Measurements from ENCODE around the gene USP43.

The USP43 gene

DNA sequence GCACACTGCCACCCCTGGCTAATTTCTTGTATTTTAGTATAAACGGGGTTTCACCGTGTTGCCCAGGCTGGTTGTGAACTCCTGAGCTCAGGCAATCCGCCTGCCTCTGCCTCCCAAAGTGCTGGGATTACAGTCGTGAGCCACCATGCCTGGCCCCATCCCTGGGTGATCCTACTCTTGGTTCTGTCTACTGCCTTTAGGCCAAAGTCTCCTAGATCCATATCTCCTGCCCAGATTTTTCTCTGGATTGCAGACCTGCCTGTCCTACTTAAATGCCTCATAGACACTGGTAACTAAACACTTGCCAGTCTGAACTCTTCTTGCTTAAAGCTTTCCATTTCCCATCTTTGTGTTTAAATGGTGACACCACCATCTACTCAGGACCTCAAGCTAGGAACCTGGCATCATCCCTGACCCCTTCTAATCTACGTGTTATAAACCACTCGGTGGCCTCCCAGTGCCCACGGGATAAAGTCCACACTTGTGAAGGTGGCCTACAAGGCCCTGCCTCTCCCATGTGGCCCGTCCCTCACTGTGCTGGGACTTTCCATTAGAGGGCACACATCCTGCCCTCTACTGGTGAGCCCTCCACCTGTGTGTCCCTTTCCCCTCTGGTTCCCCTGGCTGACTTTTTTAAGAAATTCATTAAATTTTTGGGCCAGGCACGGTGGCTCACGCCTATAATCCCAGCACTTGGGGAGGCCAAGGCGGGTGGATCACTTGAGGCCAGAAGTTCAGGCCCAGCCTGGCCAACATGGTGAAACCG lies 51.1 kb downstream of the USP43 start:
- Histone ChIP-seq H3K27ac (no peak overlapping the region), H3K27me3 (ENCODE audit: insufficient read depth, low read depth) (no peaks in the 10 kb centered on the region), H3K4me2 (no peak overlapping the region), H3K4me3 (IDR thresholded peaks at IDR 0.05; ENCODE audit: insufficient read depth, low read depth, low read length) (no peak overlapping the region), H3K36me3 (ENCODE audit: insufficient read depth) (no peaks in the 10 kb centered on the region), H3K4me1 (ENCODE audit: low read depth, poor library complexity, severe bottlenecking) (no peaks in the 10 kb centered on the region), H2AFZ (ENCODE audit: low read depth) (no peak overlapping the region), H3K79me2 (ENCODE audit: insufficient read depth, low read depth) (no peaks in the 10 kb centered on the region), H4K20me1 (ENCODE audit: insufficient read depth) (no peaks in the 10 kb centered on the region), H3K9ac (no peak overlapping the region)
- TF ChIP-seq, protein P1, sequence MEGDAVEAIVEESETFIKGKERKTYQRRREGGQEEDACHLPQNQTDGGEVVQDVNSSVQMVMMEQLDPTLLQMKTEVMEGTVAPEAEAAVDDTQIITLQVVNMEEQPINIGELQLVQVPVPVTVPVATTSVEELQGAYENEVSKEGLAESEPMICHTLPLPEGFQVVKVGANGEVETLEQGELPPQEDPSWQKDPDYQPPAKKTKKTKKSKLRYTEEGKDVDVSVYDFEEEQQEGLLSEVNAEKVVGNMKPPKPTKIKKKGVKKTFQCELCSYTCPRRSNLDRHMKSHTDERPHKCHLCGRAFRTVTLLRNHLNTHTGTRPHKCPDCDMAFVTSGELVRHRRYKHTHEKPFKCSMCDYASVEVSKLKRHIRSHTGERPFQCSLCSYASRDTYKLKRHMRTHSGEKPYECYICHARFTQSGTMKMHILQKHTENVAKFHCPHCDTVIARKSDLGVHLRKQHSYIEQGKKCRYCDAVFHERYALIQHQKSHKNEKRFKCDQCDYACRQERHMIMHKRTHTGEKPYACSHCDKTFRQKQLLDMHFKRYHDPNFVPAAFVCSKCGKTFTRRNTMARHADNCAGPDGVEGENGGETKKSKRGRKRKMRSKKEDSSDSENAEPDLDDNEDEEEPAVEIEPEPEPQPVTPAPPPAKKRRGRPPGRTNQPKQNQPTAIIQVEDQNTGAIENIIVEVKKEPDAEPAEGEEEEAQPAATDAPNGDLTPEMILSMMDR (conservative IDR thresholded peaks at IDR 0.05; ENCODE audit: low read depth, low read length): no peak

DNA sequence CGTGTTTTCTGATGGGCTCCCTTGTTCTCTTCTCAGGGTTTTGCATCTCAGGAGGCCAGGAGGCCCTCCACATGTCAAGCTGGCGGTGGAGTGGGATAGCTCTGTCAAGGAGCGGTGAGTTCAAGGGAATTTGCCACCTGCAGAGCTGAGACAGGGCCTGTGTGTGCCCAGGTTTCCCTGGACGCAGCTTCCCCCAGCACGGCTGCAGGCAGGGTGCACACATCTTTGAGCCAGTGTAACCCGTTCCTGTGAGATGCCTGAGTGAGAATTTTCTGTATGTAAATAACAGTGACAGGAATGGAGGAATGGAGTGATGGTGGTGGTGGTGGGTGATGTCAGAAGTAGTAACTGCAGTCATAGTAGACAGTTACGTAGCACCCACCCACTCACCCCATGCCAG lies 54.8 kb downstream of the USP43 start:
- Histone ChIP-seq H3K4me3 (IDR thresholded peaks at IDR 0.05; ENCODE audit: insufficient read depth, low read depth, low read length) (no peak overlapping the region), H3K27ac (no peak overlapping the region), H2AFZ (ENCODE audit: low read depth) (no peak overlapping the region), H4K20me1 (ENCODE audit: insufficient read depth) (no peaks in the 10 kb centered on the region), H3K27me3 (ENCODE audit: insufficient read depth, low read depth) (no peaks in the 10 kb centered on the region), H3K9ac (no peak overlapping the region), H3K4me2 (no peak overlapping the region), H3K36me3 (ENCODE audit: insufficient read depth) (no peaks in the 10 kb centered on the region), H3K4me1 (ENCODE audit: low read depth, poor library complexity, severe bottlenecking) (no peaks in the 10 kb centered on the region), H3K79me2 (ENCODE audit: insufficient read depth, low read depth) (no peaks in the 10 kb centered on the region)
- TF ChIP-seq, protein P1 (conservative IDR thresholded peaks at IDR 0.05; ENCODE audit: low read depth, low read length): no peak

DNA sequence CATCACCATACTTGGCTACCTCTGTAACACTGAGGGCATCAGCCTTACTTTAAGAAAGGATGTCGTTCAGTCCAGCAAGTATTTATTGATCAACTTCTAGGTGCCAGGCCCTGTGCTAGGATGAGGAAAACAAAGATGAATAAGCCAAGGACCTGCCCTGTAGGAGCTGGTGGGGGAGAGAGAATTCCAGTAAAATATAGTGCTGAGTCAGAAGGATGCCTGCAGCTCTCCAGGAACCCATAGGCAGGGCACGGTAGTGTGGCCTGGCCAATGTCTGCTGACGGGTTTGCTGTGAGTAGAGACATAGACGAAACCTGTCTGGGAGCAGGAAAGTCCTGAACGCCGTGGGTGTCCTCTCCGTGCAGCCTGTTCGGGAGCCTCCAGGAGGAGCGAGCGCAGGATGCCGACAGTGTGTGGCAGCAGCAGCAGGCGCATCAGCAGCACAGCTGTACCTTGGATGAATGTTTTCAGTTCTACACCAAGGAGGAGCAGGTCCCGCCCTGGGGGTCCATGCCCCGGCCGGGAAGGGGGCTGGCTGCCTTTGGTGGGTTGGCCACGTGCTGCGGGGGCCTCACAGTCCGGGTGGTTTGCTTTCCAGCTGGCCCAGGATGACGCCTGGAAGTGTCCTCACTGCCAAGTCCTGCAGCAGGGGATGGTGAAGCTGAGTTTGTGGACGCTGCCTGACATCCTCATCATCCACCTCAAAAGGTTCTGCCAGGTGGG lies 55.6 kb downstream of the USP43 start:
- Histone ChIP-seq H3K9ac (no peak overlapping the region), H4K20me1 (ENCODE audit: insufficient read depth) (no peaks in the 10 kb centered on the region), H3K27me3 (ENCODE audit: insufficient read depth, low read depth) (no peaks in the 10 kb centered on the region), H3K4me3 (IDR thresholded peaks at IDR 0.05; ENCODE audit: insufficient read depth, low read depth, low read length) (no peak overlapping the region), H3K36me3 (ENCODE audit: insufficient read depth) (no peaks in the 10 kb centered on the region), H3K4me1 (ENCODE audit: low read depth, poor library complexity, severe bottlenecking) (no peaks in the 10 kb centered on the region), H3K27ac (no peak overlapping the region), H3K4me2 (no peak overlapping the region), H2AFZ (ENCODE audit: low read depth) (no peak overlapping the region), H3K79me2 (ENCODE audit: insufficient read depth, low read depth) (no peaks in the 10 kb centered on the region)
- TF ChIP-seq, protein P1 (conservative IDR thresholded peaks at IDR 0.05; ENCODE audit: low read depth, low read length): no peak

DNA sequence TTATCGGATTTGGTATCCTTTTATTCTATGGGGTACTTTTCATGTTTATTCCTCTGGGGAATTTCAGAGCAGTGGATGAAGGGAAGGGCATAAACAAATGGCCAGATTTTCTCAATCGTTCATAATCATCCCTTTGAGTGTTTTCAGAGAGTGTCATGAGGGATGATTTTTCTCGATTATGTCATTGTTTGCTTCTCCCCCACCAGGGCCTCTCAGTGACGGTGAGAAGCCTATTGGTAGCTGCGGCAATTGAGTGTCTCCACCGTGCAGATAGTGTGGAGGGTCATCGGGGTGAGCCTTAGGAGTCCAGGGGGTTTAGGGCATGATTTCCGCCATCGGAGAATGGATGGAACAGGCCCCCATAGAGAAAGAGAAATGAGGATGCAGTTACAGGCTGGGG lies 57.2 kb downstream of the USP43 start:
- H4K20me1 ChIP-seq (ENCODE audit: insufficient read depth): no peaks in the 10 kb centered on the region
- no peaks in the 10 kb centered on the region for H3K4me1 ChIP-seq (ENCODE audit: low read depth, poor library complexity, severe bottlenecking)
- H3K36me3 ChIP-seq (ENCODE audit: insufficient read depth): no peaks in the 10 kb centered on the region
- no peaks in the 10 kb centered on the region for H3K27me3 ChIP-seq (ENCODE audit: insufficient read depth, low read depth)
- H3K4me3 ChIP-seq (IDR thresholded peaks at IDR 0.05; ENCODE audit: insufficient read depth, low read depth, low read length): no peak overlapping the region
- no peaks in the 10 kb centered on the region for H3K79me2 ChIP-seq (ENCODE audit: insufficient read depth, low read depth)
- H3K27ac ChIP-seq: no peak overlapping the region
- no peak overlapping the region for H2AFZ ChIP-seq (ENCODE audit: low read depth)
- H3K9ac ChIP-seq: no peak overlapping the region
- no peak overlapping the region for H3K4me2 ChIP-seq
- TF ChIP-seq, protein P1 (conservative IDR thresholded peaks at IDR 0.05; ENCODE audit: low read depth, low read length): no peak
